NCI-H524 treated with DMSO at 0.1 percent for 48 hours (cell line): ENCODE results near the gene EIF2S2.

Source experiments
- DNase-seq: peaks from one replicate; lab custom pipeline; 2025; lab: John Stamatoyannopoulos, UW

The EIF2S2 gene

DNA sequence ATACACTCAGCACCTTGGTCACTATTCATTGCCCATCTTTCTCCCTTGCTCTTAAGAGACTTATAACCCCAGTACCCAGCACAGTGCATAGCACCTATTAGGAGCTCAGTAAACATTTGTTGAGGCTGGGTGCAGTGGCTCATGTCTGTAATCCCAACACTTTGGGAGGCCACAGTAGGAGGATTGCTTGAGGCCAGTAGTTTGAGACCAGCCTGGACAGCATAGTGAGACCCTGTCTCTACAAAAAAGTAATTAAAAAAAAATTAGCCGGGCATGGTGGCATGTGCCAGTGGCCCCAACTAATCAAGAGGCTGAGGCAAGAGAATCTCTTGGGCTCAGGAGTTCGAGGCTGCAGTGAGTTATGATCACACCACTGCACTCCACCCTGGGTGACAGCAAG, 8.2 kb upstream of the EIF2S2 start:
- DNase-seq, result no peak

DNA sequence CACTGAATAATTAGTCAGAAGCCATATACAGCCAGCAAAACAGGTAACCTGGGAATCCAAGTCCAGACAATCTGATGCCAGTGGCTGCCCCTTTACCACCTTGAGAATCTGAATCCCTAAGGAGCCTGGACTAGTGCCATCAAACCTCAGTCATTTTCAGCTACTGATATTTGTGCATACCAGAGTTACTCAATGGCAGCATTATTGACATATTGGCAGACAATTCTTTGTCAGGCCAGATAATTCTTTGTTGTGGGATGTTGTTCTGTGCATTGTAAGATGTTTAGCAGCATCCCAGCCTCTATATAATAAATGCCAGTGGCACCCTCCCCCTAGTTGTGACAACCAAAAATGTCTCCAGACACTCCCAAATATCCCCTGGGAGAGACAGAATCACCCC, 3.2 kb upstream of the EIF2S2 start:
- no peak for DNase-seq

DNA sequence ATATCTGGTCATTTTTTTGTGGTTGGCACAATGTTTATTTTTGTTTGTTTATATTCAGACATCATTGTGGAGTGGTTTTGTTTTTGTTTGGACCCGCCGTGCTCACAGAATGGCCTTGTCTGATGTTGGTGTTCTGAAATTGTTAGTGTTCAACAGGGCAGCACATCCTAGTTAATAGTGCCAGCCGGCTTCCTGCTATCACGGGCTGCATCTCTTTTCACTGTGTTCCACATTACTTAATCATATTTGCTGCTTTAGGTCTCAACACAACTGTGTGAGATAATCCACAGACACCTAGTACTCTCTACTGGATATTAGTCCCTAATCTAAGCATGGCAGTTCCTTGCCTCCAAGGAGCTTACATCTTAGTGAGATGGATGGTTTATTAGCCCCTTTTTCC, 2.8 kb upstream of the EIF2S2 start:
- DNase-seq, result no peak

DNA sequence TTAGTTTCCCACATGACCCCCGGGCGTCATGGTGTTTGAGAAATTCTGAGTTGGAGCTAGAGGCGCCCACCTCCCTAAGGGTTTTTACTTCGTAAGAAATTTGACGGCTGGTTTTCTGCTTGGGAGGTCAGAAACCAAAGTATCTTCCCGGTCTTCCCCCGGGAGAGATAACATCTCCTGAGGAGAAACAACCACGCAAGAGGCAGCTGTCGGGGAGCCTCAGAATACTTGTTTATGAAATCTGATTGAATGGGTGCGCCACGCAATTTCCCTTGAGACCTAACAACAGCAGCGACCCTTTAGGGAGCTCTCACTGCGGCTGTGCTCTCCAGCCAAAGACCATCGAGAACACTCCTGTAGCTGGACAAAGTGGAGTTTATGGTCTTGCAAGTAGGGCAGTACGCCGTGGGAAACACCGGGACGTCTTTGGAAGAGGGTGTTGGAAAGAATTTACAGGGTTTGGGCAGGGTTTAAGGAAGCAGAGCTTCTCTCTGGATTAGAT, 608 bp upstream of the EIF2S2 start:
- DNase-seq, result no peak

DNA sequence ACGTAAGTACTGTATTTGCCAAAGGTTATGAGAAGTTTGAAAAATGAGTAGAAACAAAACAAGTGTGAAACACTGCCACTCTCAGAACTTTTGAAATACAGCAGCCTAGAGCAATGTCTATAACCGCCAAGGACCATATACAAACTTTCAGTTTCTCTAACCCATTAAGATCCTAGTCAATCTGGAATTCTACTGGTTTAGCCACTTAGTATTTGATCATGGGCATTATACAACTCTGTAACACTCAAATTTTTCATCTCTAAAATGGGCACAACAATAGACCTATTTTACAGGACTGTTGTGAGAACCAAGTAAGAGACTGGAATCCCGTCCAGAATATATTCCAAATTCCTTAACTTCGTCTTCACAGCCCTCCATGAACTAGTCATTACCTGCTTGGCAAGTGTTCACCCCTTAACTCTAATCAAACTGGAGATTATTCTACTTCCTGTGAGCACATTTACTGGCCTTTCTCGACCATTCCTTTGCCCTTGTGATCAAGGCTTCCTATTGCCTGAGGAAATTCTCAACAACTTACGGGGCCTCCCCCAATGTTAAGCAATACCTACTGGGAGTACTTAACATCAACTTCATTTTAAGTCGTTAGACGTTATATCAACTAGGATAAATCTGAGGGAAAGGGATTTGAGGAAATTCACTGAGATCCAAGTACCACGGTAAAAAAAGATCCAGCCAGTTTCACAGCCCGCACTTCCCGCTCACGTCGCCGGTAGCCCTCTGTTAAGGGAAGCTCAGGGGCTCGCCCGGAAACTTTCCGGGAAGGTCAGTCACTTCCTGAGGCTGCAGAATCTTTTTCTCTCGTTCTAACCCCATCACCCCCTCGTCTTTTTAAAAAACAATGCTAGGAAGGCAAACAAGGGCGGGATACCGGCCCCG, 1.1 kb downstream of the EIF2S2 start:
- no peak for DNase-seq

DNA sequence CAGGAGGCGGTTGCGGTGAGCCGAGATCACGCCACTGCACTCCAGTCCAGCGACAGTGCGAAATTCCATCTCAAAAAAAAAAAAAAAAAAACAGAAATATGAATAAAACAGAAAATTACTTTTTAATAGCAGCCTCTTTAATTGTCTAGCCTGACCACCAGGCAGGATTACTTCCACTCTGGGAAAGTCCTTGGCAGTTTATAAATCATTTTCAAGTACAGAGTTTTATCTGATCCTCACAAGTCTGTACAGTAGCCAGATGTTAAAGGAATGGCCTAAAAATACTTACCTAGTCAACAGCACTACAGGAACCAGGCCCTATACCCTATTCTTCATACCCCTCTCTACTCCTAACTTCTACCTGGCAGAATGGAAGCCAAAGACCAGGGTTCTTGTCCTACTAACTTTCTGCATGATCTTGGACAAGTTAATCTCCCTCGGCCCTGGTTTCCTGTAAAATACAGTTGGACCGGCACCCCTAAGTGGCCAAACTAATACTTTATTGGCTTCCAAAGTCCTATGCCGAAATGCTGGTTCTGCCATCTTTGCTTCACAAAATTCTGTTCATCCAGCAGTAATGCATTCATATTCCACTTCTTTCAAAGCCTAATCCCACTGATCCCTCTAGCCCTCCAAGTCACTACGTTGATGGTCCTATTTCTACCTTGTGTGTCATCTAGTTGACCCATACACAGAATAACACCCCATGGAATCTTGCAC, 1.9 kb downstream of the EIF2S2 start:
- no peak for DNase-seq

DNA sequence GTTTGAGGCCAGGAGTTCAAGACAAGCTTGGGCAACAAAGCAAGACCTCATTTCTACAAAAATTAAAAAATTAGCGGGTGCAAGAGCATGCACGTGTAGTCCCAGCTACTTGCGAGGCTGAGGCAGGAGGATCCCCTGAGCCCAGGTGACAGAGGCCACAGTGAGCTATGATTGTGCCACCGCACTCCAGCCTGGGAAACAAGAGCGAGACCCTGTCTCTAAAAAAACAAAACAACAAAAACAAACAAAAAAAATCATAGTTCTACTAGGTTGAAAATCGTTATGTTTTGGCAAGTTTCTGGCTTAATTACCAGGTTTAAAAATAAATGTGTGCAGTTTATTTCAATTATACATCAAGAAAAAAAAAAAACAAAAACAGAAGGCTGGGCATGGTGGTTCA, 2.6 kb downstream of the EIF2S2 start:
- no peak for DNase-seq

DNA sequence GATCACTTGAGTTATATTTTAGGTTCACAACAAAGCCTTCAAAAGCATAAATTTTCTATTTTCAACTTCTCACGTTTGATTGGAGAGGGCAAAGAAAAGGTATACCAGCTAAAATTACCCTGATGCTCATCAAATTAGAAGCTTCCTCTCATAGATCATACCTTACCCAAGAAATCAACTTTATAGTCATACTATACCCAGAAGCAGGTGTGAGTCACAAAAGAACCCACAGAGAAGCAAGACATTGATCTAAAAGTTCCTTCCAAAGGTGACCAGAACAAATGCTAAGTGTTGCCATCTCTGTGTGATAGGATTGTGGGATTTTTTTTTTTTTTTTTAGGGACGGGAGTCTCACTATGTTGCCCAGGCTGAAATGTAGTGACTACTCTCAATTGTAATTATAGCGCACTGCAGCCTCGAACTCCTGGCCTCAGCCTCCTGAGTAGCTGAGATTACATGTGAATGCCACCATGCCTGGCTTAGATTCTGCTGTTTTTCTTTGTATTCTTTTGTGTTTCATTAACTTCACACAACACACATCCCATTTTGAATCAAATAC, 3.3 kb downstream of the EIF2S2 start:
- DNase-seq, result no peak

DNA sequence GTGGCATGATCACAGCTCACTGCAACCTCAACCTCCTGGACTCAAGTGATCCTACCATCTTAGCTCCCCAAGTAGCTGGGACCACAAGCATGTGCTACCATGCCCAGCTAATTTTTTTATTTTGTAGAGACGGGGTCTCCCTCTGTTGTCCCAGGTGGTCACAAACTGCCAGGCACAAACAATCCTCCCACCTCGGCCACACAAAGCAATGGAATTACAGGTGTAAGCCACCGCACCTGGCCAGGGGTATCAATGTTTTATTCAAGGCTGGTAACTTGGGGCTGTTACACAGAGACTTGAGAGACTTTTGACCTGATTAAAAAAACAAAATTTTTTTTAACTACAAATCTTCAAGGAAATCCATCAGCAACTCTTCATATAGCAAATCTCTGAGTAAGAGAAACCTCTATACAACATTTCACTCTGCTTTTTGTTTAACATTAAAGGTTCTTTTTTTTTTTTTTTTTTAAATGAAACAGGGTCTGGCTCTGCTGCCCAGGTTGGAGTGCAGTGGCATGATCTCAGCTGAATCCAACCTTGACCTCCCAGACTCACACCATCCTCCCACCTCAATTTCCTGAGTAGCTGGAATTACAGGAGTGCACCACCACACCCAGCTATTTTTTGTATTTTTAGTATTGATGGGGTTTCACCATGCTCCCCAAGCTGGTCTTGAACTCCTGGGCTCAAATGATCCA, 5.9 kb downstream of the EIF2S2 start:
- DNase-seq, result no peak

DNA sequence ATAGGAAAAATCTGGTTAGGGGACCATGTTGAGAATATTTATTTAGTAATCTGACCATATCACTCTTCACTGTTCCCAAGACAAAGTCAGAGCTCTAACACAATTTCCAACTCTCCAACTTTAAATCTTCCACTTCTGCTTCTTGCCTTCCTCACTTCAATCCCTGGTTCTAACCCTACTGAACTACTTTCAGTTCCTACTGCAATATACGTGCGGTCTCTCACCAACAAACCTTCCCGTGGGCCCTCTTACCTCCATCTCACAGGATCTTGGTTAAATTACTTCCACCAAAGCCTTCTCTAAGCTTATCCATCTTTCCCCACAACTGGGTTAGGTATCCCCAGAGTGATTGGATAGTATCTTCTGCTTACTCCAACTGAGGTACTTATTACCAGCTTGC, 8.0 kb downstream of the EIF2S2 start:
- DNase-seq, result no peak

DNA sequence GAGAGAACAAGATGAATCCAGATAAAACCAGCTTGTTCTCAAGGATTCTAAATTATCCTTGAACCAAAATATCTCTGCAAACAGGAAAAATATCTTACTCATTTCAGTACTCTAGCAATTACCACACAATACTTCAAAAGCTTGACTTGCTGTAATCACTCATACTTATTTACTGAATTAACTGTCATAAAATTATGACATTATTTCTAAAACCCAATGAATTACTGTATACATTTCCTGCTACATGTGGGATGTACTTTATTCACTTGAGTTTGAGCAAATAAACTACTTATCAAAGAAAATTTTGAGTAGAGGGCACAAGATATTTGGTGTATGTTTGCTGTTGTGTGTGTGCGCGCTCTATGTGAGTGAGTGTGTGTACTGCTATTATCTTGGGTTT, 9.7 kb downstream of the EIF2S2 start:
- DNase-seq, result no peak

DNA sequence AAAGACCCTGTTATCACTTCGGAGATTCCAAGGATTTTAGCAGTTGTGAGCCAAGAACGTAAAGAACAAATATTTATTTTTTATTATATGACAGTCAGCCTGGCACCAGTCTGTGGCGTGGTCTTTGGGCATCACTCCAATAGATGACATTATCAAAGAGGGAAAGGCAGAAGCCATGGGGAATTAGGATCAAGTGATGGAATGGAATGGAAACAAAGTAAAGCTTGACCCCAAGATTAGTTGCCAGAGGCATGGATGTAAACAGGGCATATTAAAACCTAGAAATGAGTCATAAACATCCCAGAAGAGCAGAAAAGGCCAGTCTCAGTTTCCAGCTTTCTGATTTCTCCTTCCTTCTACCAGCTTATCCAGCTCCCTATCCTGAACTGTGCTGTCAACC, 11.5 kb downstream of the EIF2S2 start:
- no peak for DNase-seq

DNA sequence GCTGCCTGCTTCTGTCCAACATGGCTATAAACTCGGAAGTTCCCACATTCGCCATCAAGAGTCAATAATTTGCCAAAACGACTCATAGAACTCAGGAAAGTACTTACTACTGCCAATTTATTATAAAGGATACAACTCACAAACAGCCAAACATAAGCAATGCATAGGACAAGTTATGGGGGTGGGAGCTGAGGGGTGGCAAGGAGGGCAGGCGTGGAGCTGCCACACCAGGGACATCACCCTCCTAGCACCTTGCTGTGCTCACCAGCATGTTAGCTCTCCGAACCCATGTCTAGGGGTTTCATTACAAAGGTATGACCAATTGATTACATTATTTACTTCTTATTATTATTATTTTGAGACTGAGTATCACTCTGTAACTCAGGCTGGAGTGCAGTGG, 12.4 kb downstream of the EIF2S2 start:
- DNase-seq, result no peak

DNA sequence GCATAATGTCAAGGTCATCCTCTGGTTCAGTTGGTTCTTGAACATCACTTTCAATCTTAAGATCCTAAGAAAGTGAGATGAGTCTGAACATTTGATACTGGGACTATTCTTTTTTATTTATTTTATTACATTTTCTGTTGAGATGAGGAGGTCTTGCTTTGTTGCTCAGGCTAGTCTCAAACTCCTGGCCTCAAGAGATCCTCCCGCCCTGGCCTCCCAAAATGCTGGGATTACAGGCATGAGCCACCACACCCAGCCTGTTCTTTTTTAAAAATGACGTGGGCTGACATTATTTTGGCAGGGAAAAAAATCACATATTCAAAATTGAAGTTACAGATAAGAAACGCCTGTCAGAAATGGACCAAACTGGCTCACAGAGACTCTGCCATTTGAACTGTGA, 13.5 kb downstream of the EIF2S2 start:
- no peak for DNase-seq

DNA sequence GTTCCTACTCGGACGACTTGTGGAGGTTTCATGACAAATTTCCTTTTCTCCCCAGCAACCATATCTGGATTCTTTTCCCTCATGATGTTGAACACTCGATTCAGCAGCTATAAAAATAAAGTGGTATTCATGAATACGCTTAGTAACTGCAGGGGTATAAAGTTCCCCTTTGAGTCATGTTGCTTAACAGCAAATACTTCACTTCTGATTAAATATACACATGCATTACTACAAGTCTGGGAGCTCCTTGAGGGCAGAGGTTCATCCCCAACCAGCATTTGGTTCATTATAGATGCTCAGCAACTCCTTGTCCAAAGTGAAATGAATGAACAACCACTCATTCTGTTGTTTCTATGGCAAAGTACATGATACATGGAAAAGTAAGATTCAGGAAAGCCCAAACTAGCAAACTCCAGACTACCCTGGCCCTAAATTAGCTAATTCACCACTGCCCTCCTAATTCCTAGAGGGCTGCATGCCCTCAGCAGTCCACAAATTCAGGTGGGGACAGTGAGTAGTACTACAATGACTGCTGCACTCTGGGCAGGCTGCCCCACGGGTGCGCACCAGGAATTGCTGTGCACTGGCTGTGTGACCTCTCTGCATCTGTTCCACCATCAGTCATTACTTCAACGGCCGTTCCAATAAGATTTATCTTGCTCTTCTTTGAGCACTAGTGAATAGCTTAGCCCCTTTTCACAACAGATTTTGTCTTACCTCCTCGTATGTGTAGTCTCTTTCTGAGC, 15.2 kb downstream of the EIF2S2 start:
- no peak for DNase-seq

DNA sequence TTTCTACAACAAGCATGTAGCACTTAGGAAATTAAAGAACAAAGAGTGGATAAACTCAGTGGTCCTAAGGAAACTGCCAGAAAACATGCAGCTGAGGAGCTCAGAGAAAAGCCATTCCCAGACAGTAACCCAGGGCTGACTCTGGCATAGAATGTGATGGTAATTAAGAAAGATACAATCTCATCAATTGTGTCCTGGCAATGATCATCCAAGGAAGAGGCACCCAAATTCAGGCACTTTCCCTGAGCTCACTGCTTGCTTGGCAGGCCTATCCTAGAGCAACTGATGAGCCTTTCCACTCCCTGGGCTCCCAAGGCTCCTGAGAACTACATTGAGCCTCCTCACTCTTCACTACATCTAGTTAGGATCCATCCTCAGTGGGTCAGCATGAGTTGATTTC, 16.2 kb downstream of the EIF2S2 start:
- DNase-seq, result no peak

DNA sequence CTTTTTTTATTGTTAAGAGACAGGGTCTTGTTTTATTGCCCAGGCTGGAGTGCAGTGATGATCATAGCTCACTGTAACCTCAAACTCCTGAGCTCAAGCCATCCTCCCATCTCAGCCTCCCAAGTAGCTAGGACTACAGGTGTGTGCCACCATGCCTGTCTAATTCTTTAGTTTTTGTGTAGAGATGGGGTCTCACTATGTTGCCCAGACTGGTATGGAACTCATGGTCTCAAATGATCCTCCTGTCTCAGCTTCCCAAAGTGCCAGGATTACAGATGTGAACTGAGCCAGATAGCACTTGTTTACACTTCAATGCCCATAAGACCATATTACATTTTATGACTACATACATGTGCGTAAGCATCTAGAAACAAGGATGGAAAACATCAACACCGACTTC, 18.1 kb downstream of the EIF2S2 start:
- DNase-seq, result no peak

DNA sequence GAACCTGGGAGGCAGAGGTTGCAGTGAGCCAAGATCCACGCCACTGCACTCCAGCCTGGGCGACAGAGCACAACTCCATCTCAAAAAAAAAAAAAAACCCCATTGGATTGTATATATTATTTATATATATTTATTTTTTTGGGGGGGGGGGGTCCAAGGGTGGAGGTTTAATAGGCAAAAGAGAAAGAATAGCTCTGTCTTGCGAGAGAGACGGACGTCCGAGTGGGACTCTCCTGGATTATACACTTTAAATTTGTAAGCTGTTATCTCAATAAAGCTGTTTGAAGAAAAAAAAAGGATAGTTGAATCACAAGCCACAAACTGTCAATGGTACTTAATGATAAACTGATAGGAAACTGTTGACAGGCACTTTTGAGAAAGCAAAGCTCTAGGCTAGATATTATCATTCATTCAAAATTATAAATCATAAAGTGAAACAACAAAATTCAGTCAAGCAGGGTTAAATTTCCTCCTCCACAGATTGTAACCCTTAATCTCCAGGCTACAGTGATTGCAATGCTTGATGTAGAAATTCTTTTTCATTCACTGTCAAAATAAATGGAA, 20.3 kb downstream of the EIF2S2 start:
- no peak for DNase-seq

DNA sequence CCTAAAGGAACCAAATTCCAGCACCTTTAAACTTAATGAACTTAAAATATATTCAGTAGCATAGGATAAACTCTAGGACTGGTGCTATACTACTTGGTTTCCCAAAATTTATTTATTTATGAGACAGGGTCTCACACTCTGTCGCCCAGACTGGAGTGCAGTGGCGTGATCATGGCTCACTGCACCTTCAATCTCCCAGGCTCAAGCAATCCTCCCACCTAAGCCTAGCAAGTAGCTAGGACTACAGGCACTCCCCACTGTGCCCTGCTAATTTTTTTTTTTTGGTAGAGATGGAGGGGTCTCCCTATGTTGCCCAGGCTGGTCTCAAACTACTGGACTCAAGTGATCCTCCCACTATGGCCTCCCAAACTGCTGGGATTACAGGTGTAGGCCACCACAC, 21.4 kb downstream of the EIF2S2 start:
- DNase-seq, result no peak

DNA sequence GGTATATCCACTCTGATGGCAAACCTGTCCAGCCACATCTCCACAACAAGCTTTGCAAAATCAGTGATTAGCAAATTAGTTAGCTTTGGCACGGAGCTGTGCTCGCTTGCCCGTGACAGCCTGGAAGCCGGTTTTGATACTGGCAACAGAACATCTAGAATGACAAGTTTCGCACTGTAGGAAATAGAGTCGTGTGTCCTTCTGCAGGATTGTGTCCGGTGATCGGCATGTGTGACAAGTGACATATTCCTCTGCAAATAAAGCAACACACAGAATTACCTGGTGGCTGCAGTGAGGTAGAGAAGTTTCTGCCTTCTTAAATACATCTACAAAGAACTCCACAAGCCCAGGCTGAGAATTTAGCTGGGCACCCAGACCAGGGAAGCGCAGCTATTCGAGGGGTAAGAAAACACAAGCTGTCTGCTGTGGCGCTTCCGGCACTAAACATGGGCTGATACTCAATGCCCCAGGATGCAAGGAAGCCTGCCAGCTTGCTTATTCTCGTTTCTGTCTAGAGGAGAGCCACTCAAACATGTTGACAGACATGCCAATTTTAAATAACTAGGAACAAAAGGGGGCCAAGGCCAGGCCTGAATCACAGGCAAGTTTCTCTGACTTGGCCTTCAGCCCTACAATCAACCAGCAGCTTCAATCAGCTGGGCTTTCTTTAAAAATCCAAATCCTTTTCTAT, 22.2 kb downstream of the EIF2S2 start:
- no peak for DNase-seq

DNA sequence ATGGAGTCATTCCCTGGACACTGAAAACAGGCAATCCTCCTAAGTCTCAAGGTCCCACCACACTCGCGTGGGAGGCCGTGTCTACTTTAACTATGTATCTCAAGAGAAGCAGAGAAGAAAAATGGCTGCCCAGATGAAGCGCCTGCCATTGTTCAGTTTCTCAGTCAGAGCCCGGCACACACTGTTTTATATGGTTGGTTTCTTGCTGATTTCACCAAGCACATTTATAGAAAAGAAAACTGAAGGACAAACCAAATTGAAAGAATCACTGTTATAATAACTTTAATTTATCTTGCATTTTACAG, 22.9 kb downstream of the EIF2S2 start:
- no peak for DNase-seq
